ENCODE measurements around the gene CAMTA1. TPM values are rescaled to one million over a fixed set of nuclear protein-coding genes. Genes with fewer than 3 reads are reported as not detected.

The CAMTA1 gene
- polyA plus RNA-seq, 3 donors: 81.9 to 89.8 (median 88.0) TPM

DNA sequence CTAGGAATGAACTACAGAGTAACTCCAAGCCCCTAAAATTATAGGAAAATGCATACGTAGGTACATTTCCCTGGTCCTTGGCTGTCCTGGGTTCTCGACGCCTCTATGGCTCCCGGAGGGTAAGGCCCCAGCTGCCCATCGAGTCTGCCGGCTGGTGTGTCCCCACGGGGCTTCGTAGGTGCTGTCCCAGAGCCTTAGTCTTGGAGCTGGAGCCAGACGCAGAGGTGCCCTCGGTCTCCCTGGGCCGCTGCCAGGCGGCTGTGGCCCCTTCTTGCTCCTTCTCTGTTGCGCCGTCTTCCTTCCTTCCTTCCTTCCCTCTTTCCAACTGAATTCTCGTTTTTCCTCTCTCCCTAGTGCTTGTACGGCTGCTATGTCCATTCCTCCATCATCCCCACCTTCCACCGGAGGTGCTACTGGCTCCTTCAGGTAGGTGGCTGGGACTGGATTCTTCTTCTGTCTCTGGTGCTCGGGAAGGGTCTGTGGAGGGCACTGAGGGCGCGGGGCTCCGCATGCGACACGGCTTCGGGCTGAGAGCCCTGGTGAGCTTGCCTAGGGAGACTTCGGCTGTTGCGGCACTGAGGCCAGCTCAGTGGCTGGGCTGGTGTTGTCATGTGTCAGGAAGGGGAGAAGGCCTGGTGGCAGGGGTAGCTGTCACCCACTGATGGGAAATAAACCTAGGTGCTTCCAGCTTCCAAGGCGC lies 682.4 kb downstream of the CAMTA1 start:
- no peak for DNase-seq (ENCODE audit: extremely low read depth in 1 of 11, low read depth in 9 of 11, low spot score in 4 of 11)

DNA sequence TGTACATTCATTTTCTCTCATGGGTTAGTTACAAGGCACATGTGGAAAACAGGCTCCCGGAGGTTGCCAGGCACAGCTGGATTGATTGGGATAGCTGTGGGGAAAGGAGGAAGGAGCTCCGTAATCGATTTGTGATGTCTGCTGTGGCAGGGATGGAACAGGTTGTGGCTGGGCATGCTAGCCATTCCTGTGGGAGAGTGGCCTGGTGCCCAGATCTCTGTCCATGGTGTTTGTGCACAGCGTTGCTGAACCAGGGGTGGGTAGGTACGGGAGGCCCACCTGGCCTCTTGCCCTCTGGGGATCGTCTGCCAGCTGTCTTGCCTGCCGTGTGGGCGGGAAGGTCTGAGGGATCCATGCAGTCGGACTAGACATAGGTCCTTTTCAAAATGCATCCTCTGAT lies 683.0 kb downstream of the CAMTA1 start:
- DNase-seq (ENCODE audit: extremely low read depth in 1 of 11, low read depth in 9 of 11, low spot score in 4 of 11): no peak

DNA sequence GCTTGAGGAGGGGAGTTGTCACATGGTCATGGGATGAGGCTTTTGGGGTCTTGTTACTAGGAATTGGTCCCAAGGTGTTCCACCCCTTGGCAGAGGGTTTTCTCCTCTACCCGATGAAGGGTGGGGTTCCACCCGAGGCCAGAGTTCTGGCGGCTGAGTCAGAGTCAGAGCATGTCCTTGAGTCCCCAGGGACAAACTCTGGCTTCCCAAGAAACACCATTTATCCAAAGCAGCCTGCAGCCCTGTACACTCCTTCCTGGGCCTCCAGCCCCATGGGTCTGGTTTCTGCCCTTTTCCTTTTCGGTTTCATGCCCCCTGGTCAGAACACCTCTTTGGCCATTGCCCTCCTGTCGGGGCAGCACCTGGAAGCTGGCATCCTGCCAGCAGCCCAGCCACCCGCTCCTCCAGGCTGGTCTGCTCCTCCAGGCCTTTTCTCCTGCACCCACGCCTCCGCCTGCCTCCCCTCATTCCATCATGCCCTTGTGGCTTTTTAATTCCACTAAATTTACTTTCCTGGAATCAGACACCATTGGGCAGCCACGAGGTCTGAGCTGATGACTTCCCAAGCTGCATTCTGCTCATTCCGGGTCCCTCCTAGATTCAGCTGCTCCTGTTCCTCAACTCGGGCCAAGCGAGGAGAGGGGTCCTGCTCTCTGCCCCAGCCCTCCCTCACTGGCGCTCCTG lies 684.1 kb downstream of the CAMTA1 start:
- peak in 3 of 11 donors; percentile 30 to 61 (median 51) for DNase-seq (ENCODE audit: extremely low read depth in 1 of 11, low read depth in 9 of 11, low spot score in 4 of 11)

DNA sequence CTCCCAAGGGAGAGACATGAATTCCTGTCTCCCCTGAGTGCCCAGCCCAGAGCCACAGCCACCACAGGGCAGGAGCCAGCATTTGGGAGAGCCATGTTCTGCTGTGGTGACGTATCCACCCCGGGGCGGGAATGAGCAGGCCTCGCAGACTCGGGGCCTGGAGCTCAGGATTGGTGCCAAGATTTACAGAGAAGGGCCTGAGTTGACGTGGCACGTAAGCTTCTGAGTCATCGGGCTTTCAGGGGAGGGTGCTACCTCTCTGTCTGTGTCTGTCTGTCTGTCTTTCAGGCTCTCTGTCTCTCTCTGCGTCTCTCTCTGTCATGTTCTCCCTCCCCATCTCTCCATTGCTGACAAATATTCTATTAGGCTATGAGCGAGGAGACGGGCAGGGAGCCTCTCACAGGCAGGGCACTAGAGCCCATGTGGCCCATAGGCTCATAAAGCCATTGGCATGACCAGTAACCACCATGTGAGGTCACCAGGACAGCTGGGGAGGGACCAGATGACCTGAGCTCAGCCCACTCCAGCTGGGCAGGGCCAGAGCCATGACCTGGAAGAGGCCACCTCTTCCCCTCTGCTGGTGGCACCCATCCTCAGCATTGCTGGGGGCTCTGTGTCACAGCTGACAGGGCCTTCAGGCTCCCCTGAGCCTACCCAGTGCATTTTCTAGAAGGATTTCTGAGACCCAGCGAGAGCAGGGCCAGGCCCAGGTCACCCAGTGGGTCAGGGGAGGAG lies 685.8 kb downstream of the CAMTA1 start:
- DNase-seq (ENCODE audit: extremely low read depth in 1 of 11, low read depth in 9 of 11, low spot score in 4 of 11): no peak

DNA sequence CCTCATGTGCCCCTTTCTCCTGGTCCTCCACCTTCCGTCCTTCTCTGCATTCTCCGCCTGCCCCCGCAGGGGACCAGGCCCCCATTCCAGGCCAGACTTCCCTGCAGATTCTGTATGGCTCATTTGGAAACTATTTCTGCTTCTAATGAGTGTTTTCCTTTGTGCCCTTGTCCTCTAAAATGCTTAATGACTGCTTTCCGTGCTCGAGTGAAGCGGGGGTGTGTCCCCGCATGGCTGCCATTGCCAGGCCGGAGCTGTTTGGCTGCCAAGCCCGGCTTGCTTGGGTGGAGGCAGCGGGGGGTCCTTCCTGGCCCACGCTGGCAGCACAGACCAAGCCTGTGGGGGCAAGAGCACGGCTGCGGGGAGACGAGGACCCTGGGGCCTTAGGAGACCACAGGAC lies 686.6 kb downstream of the CAMTA1 start:
- DNase-seq (ENCODE audit: extremely low read depth in 1 of 11, low read depth in 9 of 11, low spot score in 4 of 11): no peak

DNA sequence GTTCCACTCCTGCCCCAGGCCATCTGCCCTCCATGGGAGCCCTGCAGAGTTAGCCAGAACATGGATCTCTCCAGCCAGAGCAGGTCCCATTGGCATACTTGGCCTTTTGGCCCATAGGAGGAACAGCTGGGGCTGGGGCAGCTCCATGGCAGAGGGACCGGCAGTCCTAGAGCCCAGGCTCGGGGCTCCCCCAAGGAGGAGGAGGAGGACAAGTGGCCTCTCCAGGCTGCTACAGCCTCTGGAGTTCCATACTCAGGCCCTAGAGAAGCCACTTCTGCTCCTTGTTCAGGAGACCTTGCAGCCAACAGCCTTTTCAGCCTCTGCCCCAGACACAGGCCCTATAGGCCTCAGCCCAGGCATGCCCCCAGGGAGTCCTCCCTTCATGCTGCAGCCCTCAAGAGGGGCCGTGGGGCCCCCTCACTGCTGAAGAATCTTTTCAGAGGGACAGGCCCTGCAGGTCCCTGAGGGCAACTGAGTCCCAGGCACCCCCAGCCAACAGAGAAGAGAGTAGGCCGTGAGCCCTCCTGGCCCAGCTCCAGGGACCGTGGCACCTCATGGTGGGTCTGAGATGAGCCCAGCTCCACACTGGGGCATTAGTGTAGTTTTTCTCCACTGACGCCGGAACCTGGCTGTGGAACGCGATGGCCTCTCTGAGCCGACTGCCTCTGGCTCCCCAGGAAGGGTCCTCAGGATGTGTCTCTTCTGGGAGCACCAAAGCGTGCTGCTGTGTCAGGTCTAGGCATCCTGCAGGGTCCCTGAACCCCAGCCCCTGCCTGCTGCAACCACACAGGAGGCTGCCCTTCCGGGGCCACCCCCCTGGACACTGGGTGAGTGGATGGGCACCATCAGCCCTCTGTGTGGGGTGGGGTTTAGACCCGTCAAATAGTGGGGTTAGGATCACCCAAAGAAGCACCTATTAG lies 688.2 kb downstream of the CAMTA1 start:
- no peak for DNase-seq (ENCODE audit: extremely low read depth in 1 of 11, low read depth in 9 of 11, low spot score in 4 of 11)

DNA sequence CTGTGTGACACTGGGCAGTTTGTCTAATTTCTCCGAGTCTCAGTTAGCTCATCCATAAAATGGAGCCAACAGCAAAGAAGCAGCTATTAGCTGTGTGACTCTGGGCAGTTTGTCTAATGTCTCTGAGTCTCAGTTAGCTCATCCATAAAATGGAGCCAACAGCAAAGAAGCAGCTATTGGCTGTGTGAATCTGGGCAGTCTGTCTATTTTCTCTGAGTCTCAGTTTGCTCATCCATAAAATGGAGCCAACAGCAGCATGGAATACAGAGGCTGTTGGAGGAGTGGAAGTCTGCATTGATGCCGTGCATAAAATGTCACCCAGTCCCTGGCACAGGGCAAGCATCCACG lies 688.9 kb downstream of the CAMTA1 start:
- DNase-seq (ENCODE audit: extremely low read depth in 1 of 11, low read depth in 9 of 11, low spot score in 4 of 11): no peak

DNA sequence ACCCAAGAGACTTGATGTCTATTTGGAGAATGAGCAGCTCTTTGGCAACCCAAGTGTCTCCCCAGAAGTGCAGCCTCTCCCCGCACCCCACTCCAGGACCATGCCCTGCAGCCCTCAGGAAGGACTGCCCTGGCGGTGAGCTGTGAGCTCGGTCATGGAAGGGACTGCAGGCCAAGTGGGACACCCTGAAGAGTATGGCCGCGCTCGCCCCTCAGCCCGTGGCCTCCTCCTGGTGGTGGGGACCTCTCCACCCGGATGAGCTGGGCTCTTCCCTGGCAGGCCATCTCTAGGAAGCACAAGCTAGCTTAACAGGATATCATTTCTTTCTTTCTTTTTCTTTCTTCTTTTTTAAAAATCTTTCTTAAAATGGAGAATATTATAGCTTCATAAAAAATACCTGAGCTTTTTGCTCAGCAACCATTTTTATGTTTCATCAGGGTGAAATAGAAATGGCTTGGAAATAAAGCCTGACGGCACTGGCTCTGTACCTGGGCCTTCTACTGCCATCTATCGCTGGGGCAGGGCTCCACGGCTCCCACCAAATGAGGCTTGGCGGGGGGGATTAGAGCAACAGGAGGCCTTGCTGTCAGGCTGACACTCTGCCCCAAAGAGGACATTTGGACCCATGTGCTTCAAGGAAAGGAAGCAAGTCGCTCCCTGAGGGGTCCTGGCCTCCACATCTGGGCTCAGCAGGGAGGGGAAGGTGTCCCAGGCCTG lies 689.7 kb downstream of the CAMTA1 start:
- DNase-seq (ENCODE audit: extremely low read depth in 1 of 11, low read depth in 9 of 11, low spot score in 4 of 11): no peak

DNA sequence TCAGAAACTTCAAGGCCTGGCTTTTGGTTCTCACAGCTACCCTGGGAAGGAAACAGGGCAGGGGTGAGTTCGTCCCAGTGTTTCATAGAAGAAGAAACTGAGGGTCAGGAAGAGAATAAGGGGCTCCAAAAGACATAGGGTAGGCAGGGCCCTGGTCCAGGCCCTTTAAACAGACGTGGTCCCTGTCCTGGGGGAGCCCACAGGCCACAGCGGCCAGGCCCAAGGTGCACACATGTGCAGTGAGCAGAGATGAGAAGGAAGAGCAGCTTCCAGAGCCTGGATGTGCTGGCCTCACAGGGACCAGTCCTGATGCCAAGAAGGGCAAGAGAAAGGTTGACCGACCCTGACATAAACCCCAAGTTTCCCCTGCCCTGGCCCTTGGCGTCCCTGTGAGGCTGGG lies 690.4 kb downstream of the CAMTA1 start:
- no peak for DNase-seq (ENCODE audit: extremely low read depth in 1 of 11, low read depth in 9 of 11, low spot score in 4 of 11)

DNA sequence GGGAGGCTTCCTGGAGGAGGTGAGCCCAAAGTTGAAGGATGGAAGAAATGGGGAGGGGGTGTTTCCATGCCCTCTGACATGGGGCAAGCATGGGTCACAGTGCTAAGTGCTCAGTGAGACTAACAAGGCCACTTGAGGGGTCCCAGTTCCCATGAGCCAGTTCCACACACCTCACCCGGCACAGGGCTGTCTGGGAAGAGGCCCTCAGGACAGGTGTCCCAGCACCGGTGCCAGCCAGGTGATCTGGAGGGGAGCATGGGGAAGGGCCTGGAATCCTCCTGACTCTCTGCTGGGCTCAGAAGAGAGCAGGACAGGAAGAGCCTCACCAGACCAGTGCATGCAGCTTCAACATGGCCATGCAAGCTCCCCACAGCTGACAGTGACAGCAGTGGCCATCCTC lies 691.1 kb downstream of the CAMTA1 start:
- DNase-seq (ENCODE audit: extremely low read depth in 1 of 11, low read depth in 9 of 11, low spot score in 4 of 11): no peak

DNA sequence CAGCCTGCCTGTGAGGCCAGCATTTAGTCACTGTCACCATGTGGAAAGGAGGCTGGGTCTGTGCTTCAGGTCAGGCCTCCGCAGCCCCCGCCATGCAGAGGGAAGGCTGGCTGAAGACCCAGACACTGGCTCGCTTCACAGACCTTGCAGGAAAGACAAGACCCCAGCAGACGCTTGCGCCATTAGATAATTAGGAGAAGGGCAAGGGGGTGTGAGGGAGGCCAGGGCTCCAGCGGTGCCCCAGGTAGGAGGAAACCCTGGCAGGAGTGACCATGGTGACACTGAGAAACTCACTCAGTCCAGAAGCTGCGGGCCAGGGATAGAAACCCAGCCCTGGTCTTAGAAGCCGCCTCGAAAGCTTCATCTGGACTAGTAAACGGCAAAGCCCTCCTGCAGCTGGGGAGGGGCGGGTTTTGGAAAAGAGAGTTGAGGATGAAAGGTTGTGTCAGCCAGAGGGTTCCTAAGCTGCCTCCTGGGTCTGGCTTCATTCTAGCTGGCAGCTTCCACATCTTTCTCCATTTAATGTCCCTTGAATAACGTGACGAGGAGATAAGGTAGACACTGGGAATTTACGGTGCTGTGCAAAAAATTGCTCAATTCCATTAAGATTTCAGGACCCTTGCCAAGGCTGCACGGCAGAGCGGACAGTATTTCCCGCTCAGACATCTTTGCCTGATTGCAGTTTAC lies 691.8 kb downstream of the CAMTA1 start:
- no peak for DNase-seq (ENCODE audit: extremely low read depth in 1 of 11, low read depth in 9 of 11, low spot score in 4 of 11)

DNA sequence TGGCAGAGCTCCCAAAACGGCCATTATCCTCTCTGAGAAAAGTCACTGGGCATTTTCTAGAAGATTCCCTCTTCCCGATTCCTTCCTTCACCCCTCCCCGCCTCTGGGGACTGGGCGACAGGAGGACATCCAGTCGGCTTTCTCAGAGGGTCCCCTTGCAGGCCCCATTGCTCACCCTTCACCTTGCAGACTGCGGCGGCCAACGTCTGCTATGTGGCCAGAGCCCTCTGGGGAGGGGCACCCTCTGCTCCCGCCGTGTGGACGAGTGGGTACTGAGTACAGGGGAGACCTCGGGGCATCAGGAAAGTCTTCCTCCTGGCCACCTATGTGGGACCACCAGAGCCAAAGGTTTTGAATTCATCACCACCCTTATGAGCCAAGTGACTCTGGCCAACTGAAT lies 692.3 kb downstream of the CAMTA1 start:
- no peak for DNase-seq (ENCODE audit: extremely low read depth in 1 of 11, low read depth in 9 of 11, low spot score in 4 of 11)

DNA sequence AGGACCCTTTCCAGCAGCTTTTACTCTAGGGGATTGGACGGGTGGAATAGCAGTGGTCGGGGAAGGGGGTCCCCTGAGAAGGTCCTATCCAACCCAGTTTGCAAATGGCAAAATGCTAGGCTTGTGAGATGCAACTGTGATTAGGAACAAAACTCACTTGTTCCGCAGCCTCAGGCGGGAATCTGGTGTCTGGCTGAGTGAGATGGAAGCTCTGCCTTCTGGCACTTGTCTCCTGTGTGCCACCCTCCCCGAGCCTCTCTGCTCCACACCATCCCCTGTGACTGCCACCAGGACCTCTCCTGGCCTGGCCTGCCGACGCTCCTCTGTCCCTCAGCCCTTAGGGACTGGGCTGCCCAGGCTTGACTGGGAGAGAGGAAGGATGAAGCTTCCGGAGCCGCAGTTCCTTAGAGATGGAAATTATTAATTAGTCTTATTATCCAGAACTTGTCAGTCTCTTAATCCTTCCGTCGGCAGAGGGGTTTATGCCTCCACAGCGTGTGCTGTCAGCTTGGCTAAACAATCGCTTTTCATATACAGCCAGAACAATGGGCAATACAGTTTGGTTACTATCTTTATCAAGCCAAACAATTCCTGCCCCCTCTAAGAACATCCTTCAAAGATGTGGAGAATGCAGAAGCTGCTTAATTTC lies 693.0 kb downstream of the CAMTA1 start:
- DNase-seq (ENCODE audit: extremely low read depth in 1 of 11, low read depth in 9 of 11, low spot score in 4 of 11): no peak

DNA sequence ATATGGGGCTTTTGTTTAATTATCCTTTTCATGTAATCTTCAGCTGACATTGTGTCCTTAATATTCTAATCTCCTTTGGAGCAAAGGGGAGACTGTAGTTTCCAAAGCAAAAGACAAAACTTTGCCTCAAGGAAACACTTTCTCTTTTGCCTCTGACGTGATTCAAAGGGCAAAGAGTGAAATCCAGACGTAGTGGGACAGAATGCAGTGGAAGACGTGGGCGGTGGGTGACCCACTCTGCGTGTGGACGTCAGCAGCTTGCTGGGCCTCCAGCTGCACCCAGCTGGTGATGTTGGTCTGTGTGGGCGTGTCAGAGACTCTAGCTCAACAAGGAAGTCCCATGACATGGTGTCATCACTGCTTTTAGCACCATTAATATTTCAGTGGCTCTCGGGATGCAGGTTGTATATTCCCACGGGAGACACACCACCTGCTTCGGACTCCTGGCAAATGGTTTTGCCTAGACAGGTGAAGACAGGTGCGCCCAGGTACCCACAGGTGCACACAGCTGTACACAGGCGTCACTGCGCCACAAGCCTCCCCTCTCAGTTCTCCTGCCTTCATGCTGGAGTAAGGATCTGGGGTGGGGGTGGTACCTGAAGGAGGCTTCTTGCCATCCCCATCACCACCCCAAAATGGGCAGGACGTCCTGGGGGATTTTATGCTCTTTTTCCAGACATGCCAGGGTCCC lies 693.7 kb downstream of the CAMTA1 start:
- DNase-seq (ENCODE audit: extremely low read depth in 1 of 11, low read depth in 9 of 11, low spot score in 4 of 11): peak in 9 of 11 donors; percentile 60 to 91 (median 77)

DNA sequence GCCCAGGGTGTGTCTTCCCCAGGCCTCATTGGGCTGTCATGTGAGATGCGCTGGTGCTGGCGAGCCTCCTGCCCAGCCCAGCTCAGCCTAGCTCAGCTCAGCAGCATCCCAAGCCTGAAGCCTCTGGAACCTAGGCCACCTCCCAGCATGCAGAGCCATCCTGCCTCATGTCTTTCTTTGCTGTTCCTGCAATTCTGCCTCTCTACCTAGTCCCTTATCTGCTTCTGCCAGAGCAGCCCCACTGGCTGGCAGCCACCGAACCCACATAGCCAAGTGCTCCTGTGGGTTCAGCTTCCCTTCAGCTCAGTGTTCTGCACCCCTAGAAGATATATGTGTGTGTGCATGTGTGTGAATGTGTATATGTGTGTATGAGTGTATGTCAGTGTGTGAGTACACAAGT lies 694.3 kb downstream of the CAMTA1 start:
- DNase-seq (ENCODE audit: extremely low read depth in 1 of 11, low read depth in 9 of 11, low spot score in 4 of 11): no peak

DNA sequence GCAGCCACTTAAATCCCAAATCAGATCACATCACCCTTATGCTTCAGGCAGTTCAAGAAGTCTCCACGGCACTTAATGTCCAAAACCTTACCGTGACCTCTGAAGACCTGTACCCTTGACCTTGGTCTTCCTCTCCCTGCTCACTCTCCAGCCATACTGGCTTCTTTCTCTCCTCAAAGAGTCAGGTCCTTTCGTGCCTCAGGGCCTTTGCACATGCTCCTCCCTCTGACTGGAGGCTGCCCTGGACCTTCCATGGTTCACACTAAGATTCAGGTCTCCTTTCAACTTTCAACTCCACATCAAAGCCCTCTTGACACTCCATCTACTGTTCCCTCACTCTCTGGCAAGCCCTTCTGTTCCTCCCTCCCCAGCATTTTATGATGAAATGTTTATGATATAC lies 695.9 kb downstream of the CAMTA1 start:
- DNase-seq (ENCODE audit: extremely low read depth in 1 of 11, low read depth in 9 of 11, low spot score in 4 of 11): no peak

DNA sequence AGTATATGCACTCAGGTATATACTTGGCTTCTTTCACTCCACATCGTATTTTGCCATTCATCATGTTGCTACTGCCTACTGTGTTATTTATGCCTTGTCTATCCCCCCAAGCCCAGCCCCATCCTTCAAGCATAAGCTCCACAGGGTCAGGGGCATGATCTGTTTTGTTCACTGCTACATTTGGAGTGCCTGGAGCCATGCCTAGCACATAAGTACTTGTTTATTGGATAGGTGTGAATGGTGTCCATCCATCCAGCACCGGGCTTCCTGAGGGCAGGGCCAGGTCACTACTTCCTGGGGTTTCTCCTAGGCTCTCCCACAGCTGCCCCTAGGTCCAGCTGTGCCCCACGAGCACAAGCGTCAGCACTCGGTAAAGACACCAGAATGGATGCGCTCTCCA lies 696.8 kb downstream of the CAMTA1 start:
- DNase-seq (ENCODE audit: extremely low read depth in 1 of 11, low read depth in 9 of 11, low spot score in 4 of 11): no peak
